HG03060 (cell line): Measurements from ENCODE around the gene ERV3-1.
A peak's percentile ranks its signal among the peaks of the same experiment; 100 is the strongest.
"Not testable (repeated sequence)": the region's sequence is repeated elsewhere in the genome, so short reads cannot be mapped to it uniquely, and the experiment has no call there.

Source experiments
- ATAC-seq: cut with Tn5 transposase; IDR thresholded peaks from one replicate; pipeline ENCODE4 v1.9.1; 2021; ENCODE audit warnings: low read depth, moderate number of reproducible peaks; ENCODE audit not compliant: unreplicated experiment

Gene ERV3-1

GRCh38 chr7:65006094-65006992, at the start of gene ERV3-1:
Gene ERV3-1 (minus strand): TSS chr7:65006687. CDS start chr7:64993026, 13,661 bp downstream.
- ATAC-seq = peak; percentile 99

GRCh38 chr7:65055786-65056185, 49.3 kb upstream of the ERV3-1 start:
- not testable (repeated sequence) for ATAC-seq

GRCh38 chr7:65054466-65054994, 48.0 kb upstream of the ERV3-1 start:
- not testable (repeated sequence) for ATAC-seq

- ATAC-seq = not testable (repeated sequence)
These were observed 45.2 kb upstream of the ERV3-1 start for GRCh38 chr7:65051654-65052053.

- ATAC-seq = not testable (repeated sequence)
These were observed 44.7 kb upstream of the ERV3-1 start for GRCh38 chr7:65051139-65051538.

GRCh38 chr7:65046329-65046728, 39.8 kb upstream of the ERV3-1 start:
- ATAC-seq = not testable (repeated sequence)

GRCh38 chr7:65045589-65045988, 39.1 kb upstream of the ERV3-1 start:
- not testable (repeated sequence) for ATAC-seq

- ATAC-seq = not testable (repeated sequence)
These were observed 32.3 kb upstream of the ERV3-1 start for GRCh38 chr7:65038767-65039166.

GRCh38 chr7:65037740-65038688, 31.5 kb upstream of the ERV3-1 start:
- peak; percentile 66 for ATAC-seq

- ATAC-seq = not testable (repeated sequence)
These were observed 30.0 kb upstream of the ERV3-1 start for GRCh38 chr7:65036526-65036925.

- ATAC-seq = not testable (repeated sequence)
These were observed 29.0 kb upstream of the ERV3-1 start for GRCh38 chr7:65035469-65035868.

GRCh38 chr7:65034120-65034782, 27.8 kb upstream of the ERV3-1 start:
- ATAC-seq = not testable (repeated sequence)

- ATAC-seq = not testable (repeated sequence)
These were observed 26.9 kb upstream of the ERV3-1 start for GRCh38 chr7:65033391-65033790.

- not testable (repeated sequence) for ATAC-seq
These were observed 18.5 kb upstream of the ERV3-1 start for GRCh38 chr7:65025023-65025422.

GRCh38 chr7:65020978-65021377, 14.5 kb upstream of the ERV3-1 start:
- ATAC-seq = not testable (repeated sequence)

- not testable (repeated sequence) for ATAC-seq
These were observed 3.4 kb upstream of the ERV3-1 start for GRCh38 chr7:65009881-65010280.

- ATAC-seq = not testable (repeated sequence)
These were observed 2.9 kb upstream of the ERV3-1 start for GRCh38 chr7:65009394-65009793.

GRCh38 chr7:65007036-65007435, 549 bp upstream of the ERV3-1 start:
- ATAC-seq = not testable (repeated sequence)

GRCh38 chr7:65004575-65004974, 1.9 kb downstream of the ERV3-1 start:
- no peak for ATAC-seq

- no peak for ATAC-seq
These were observed 3.4 kb downstream of the ERV3-1 start for GRCh38 chr7:65002972-65003585.
